MCF 10A (cell line): ENCODE measurements around the gene PRCP. TPM values are rescaled to one million over a fixed set of nuclear protein-coding genes. Genes with fewer than 3 reads are reported as not detected.

Experiments
- BruUV-seq: library from RNA; stranded (reverse); fragments of 400-500 nt; replicated peaks from 2 replicates; lab custom pipeline; 2021; lab: Mats Ljungman, UMichigan
- CTCF ChIA-PET: fragments of 300-600 bp; sonication (Branson Sonifier 250); formaldehyde crosslinking; extraction: SDS; loops from one replicate; lab custom pipeline; 2021; ENCODE audit warnings: antibody characterized with exemption, inconsistent platforms; lab: Yijun Ruan, JAX
- POLR2A ChIA-PET: fragments of 300-600, 350-650 bp; sonication (Branson Sonifier 250); formaldehyde crosslinking; extraction: SDS; loops from one replicate; lab custom pipeline; 2020; ENCODE audit warnings: antibody characterized with exemption, inconsistent platforms; lab: Yijun Ruan, JAX
- DNase-seq: peaks from one replicate; pipeline ENCODE4 v3.0.0-alpha.2; 2018; ENCODE audit not compliant: unreplicated experiment
- H3K27ac Mint-ChIP-seq: one replicate; pipeline ENCODE4 v1.8.0; 2022; ENCODE audit warnings: mild to moderate bottlenecking, low read depth, mixed read lengths; ENCODE audit not compliant: unreplicated experiment
- H3K27me3 Mint-ChIP-seq: one replicate; pipeline ENCODE4 v1.8.0; 2022; ENCODE audit warnings: mixed read lengths; ENCODE audit not compliant: insufficient read depth, unreplicated experiment
- H3K36me3 Mint-ChIP-seq: one replicate; pipeline ENCODE4 v1.8.0; 2022; ENCODE audit warnings: mild to moderate bottlenecking, moderate library complexity, mixed read lengths; ENCODE audit not compliant: insufficient read depth, unreplicated experiment
- H3K4me1 Mint-ChIP-seq: one replicate; pipeline ENCODE4 v1.8.0; 2022; ENCODE audit warnings: mixed read lengths; ENCODE audit not compliant: insufficient read depth, unreplicated experiment
- H3K4me3 Mint-ChIP-seq: one replicate; pipeline ENCODE4 v1.8.0; 2022; ENCODE audit warnings: mild to moderate bottlenecking, moderate library complexity, mixed read lengths; ENCODE audit not compliant: unreplicated experiment
- H3K9me3 Mint-ChIP-seq: one replicate; pipeline ENCODE4 v1.8.0; 2022; ENCODE audit warnings: mixed read lengths; ENCODE audit not compliant: unreplicated experiment
- intact Hi-C: fragments of 100-400 bp; cut with micrococcal nuclease; formaldehyde crosslinking; loops from 2 replicates; pipeline ENCODE4 v1.14.1; 2022
- total RNA-seq: library from RNA; stranded (reverse); gene quantifications from 2 replicates; pipeline ENCODE4 v1.2.3, GENCODE V29; 2022
- TF ChIP-seq, protein P1 (sequence below): fragments of 200-600 bp; IDR thresholded peaks from one replicate; pipeline ENCODE4 v1.8.0; 2022; ENCODE audit warnings: antibody characterized with exemption, mild to moderate bottlenecking; ENCODE audit not compliant: unreplicated experiment

The PRCP gene
- total RNA-seq, 1 experiment from 2014 or later: 22.7 TPM

DNA sequence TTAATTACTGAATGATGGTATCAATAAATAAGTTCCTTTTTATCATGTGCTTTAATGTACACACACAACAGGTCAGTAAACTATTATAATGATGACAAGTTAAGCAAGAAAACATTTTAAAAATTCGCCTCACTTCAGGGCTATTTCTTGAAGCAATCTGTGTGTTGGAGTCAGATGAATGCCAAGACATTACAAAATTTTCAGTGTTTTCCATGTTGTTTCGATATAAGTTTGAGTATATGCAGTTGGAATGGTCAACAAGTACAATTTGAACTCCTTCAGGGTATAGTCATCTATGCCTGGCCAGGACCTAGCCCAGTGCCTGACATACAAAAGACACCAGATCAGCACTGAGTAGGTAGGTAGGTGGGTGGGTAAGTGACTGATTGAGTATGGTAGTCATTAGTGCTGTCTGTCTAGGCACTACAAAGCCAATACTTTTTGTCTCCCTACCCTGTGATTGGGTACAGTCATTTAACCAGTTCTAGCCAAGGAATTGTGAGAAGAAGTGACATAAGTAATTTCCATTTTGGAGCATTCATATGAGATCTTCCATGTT, 7.5 kb downstream of the PRCP start:
- Mint-ChIP-seq H3K4me3 (no peak overlapping the region), H3K36me3 (peaks cover 4% of the 10 kb centered on the region), H3K27me3 (no peaks in the 10 kb centered on the region), H3K27ac (no peak overlapping the region), H3K4me1 (no peaks in the 10 kb centered on the region), H3K9me3 (no peaks in the 10 kb centered on the region)
- ChIA-PET POLR2A (interaction anchor here (1.2 kb wide), 1 partner anchor 8 kb away, joined by 4 read pairs; the partner anchor contains the start of gene PRCP), CTCF (interaction anchor here (1.1 to 4.1 kb wide), 3 partner anchors 10 to 394 kb away, joined by 3 to 30 read pairs (median 6); partner anchors contain the start of gene CCDC90B)
- no TSS peak for BruUV-seq
- DNase-seq: no peak
- TF ChIP-seq, protein P1, sequence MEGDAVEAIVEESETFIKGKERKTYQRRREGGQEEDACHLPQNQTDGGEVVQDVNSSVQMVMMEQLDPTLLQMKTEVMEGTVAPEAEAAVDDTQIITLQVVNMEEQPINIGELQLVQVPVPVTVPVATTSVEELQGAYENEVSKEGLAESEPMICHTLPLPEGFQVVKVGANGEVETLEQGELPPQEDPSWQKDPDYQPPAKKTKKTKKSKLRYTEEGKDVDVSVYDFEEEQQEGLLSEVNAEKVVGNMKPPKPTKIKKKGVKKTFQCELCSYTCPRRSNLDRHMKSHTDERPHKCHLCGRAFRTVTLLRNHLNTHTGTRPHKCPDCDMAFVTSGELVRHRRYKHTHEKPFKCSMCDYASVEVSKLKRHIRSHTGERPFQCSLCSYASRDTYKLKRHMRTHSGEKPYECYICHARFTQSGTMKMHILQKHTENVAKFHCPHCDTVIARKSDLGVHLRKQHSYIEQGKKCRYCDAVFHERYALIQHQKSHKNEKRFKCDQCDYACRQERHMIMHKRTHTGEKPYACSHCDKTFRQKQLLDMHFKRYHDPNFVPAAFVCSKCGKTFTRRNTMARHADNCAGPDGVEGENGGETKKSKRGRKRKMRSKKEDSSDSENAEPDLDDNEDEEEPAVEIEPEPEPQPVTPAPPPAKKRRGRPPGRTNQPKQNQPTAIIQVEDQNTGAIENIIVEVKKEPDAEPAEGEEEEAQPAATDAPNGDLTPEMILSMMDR: no peak
- intact Hi-C loops: no loop called here

DNA sequence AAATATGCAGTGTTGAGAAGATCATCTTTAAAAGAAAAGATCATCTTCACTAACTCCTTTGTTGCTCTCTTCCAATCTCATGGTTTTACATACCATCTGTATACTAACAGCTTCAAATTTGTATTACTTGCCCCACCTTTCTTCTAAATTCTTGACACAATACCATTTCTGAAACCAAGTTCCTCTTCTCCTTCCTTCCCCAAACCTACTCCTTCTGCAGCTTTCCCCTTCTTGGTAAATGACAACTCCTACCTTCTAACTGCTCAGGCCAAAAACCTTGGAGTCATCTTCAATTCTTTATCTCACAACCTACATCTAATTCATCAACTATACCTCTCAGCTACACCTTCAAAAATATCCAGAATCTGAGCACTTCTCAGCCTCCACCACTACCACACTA, 9.3 kb downstream of the PRCP start:
- Mint-ChIP-seq H3K27me3 (no peaks in the 10 kb centered on the region), H3K4me1 (no peaks in the 10 kb centered on the region), H3K4me3 (no peak overlapping the region), H3K36me3 (no peaks in the 10 kb centered on the region), H3K27ac (no peak overlapping the region), H3K9me3 (no peaks in the 10 kb centered on the region)
- no TSS peak for BruUV-seq
- DNase-seq: no peak
- TF ChIP-seq, protein P1: no peak
- ChIA-PET POLR2A (interaction anchor here (1.1 kb wide), 1 partner anchor 9 kb away, joined by 4 read pairs; the partner anchor contains the start of gene PRCP), CTCF (interaction anchor here (2.4 to 4.1 kb wide), 2 partner anchors 23 to 359 kb away, joined by 9 to 30 read pairs; no protein-coding TSS in a partner anchor)
- intact Hi-C loops: no loop called here

DNA sequence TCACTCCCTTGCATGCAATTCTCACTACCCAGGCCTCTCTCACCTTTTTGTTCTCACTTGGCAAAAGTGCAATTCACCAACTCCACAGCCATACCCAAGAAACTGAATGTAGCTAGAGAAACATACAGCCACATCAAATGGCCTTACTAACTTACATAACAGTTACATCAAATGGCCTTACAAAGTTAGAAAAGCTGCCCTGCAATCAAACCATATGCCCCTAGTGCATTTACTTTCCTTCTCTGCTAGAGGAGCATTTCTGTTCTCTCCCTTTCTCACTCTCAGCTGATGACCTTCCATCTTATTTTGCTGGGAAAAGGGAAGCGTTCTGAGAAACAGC, 10.3 kb downstream of the PRCP start:
- Mint-ChIP-seq H3K36me3 (no peaks in the 10 kb centered on the region), H3K4me1 (no peaks in the 10 kb centered on the region), H3K27me3 (no peaks in the 10 kb centered on the region), H3K27ac (no peak overlapping the region), H3K9me3 (no peaks in the 10 kb centered on the region), H3K4me3 (no peak overlapping the region)
- no peak for DNase-seq
- POLR2A ChIA-PET: no interaction called here
- CTCF ChIA-PET: interaction anchor here (1.2 to 4.1 kb wide), 3 partner anchors 10 to 360 kb away, joined by 4 to 30 read pairs (median 9); partner anchors contain the start of gene PRCP
- intact Hi-C loops: no loop called here
- TF ChIP-seq, protein P1: no peak
- BruUV-seq: no TSS peak

DNA sequence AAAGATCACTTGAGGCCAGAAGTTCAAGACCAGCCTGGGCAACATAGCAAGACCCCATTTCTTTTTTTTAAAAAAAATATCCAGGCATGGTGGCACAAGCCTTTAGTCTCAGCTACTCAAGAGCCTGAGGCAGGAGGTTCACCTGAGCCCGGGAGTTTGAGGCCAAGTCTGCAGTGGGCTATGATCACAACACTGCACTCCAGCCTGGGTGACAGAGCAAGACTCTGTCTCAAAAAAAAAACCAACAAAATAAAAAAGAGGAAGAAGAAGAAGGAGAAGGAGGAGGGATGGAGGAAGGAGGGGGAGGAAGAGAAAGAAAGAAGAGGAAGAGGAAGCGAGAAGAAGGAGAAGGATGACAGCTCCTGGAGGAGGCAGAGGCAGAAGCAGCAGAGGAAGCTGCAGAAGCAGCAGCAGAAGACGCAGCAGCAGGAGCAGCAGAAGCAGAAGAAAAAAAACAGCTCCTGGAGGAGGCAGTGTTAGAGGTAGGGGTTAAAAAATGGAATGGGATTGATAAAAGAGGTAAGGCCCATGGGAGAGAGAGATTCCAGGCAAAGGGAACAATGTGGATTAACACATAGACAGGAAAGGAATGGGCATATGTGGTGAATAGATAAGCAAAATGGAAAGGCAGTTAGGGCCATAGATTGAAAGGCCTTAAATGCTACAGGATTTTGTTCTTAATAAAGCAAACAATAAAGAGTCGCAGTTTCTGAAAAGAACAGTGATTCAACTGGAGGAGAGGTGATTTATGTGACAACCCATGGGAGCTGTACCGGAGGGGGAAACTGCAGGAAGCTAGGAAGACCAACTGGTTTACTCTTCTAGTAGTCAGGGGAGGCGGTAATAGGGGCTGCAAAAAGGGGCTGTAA, 10.9 kb downstream of the PRCP start:
- H3K9me3 Mint-ChIP-seq: no peaks in the 10 kb centered on the region
- ChIA-PET POLR2A (no interaction called here), CTCF (interaction anchor here (0.6 to 2.4 kb wide), 3 partner anchors 11 to 361 kb away, joined by 3 to 9 read pairs (median 4); partner anchors contain the start of gene PRCP)
- TF ChIP-seq, protein P1: no peak
- H3K4me1 Mint-ChIP-seq: no peaks in the 10 kb centered on the region
- no peak for DNase-seq
- intact Hi-C loops: no loop called here
- H3K4me3 Mint-ChIP-seq: no peak overlapping the region
- BruUV-seq: no TSS peak
- H3K36me3 Mint-ChIP-seq: no peaks in the 10 kb centered on the region
- no peaks in the 10 kb centered on the region for H3K27me3 Mint-ChIP-seq
- no peak overlapping the region for H3K27ac Mint-ChIP-seq
